Skeletal muscle tissue (tissue), 4 donors: Measurements from ENCODE around the gene DIS3L2. TPM values are rescaled to one million over a fixed set of nuclear protein-coding genes. Genes with fewer than 3 reads are reported as not detected.

ENCODE experiments used
- H3K27ac ChIP-seq: one replicate; pipeline ENCODE4 v1.7.0; 2013; ENCODE audit warnings: mild to moderate bottlenecking, low read depth, low read length, inconsistent platforms
- H3K27me3 ChIP-seq, 3 donors: one replicate each; pipeline ENCODE4 v1.7.0; 2013; ENCODE audit warnings: low read length in 3 of 3; ENCODE audit not compliant: control insufficient read depth in 3 of 3, insufficient read depth in 3 of 3
- H3K36me3 ChIP-seq, 3 donors: one replicate each; pipeline ENCODE4 v1.7.0; 2013; ENCODE audit warnings: low read length in 3 of 3; ENCODE audit not compliant: control insufficient read depth in 3 of 3, insufficient read depth in 3 of 3
- H3K4me1 ChIP-seq, 3 donors: one replicate each; pipeline ENCODE4 v1.7.0; 2013; ENCODE audit warnings: low read length in 3 of 3, mild to moderate bottlenecking in 3 of 3; ENCODE audit not compliant: control insufficient read depth in 3 of 3, insufficient read depth in 3 of 3
- H3K4me3 ChIP-seq, 3 donors: one replicate each; pipeline ENCODE4 v1.7.0; 2013; ENCODE audit warnings: low read length in 3 of 3
- H3K9ac ChIP-seq, 3 donors: one replicate each; pipeline ENCODE4 v1.7.0; 2013; ENCODE audit warnings: low read length in 3 of 3, mild to moderate bottlenecking in 3 of 3, moderate library complexity in 2 of 3, low read depth in 1 of 3
- H3K9me3 ChIP-seq, 3 donors: one replicate each; pipeline ENCODE4 v1.7.0; 2013; ENCODE audit warnings: low read length in 3 of 3; ENCODE audit not compliant: control insufficient read depth in 3 of 3
- total RNA-seq: library from RNA; depleted of rRNA; stranded (reverse); fragments of >200 nt; gene quantifications from one replicate; pipeline ENCODE4 v1.2.3, GENCODE V29; 2014
- donor health status: Osteomylitis.

DIS3L2 gene
- total RNA-seq, 1 donor from 2014 or later = 24.0 TPM

GRCh38 chr2:232001073-232001472 lies 39.6 kb downstream of the DIS3L2 start:
- Histone ChIP-seq H3K27me3 (no peaks in the 10 kb centered on the region), H3K27ac (no peak overlapping the region), H3K4me1 (peaks cover 0 to under 1% (median under 1%) of the 10 kb centered on the region in 3 donors), H3K9me3 (no peaks in the 10 kb centered on the region), H3K4me3 (no peak overlapping the region), H3K36me3 (no peaks in the 10 kb centered on the region), H3K9ac (no peak overlapping the region)

GRCh38 chr2:232006253-232006652 lies 44.7 kb downstream of the DIS3L2 start:
- no peaks in the 10 kb centered on the region for H3K4me1 ChIP-seq
- no peaks in the 10 kb centered on the region for H3K36me3 ChIP-seq
- H3K9ac ChIP-seq = no peak overlapping the region
- H3K9me3 ChIP-seq = no peaks in the 10 kb centered on the region
- H3K27ac ChIP-seq = no peak overlapping the region
- H3K4me3 ChIP-seq = no peak overlapping the region
- no peaks in the 10 kb centered on the region for H3K27me3 ChIP-seq

- Histone ChIP-seq H3K9me3 (no peaks in the 10 kb centered on the region), H3K4me1 (peaks cover 2 to 5% (median 4%) of the 10 kb centered on the region in 3 donors), H3K9ac (no peak overlapping the region)
These were observed 47.6 kb downstream of the DIS3L2 start for GRCh38 chr2:232008907-232009638.

GRCh38 chr2:232009639-232010274 lies 48.2 kb downstream of the DIS3L2 start:
- H3K4me3 ChIP-seq = no peak overlapping the region
- no peak overlapping the region for H3K9ac ChIP-seq
- H3K27ac ChIP-seq = no peak overlapping the region
- H3K36me3 ChIP-seq = no peaks in the 10 kb centered on the region
- no peaks in the 10 kb centered on the region for H3K9me3 ChIP-seq
- H3K4me1 ChIP-seq = peaks cover 4 to 9% (median 4%) of the 10 kb centered on the region in 3 donors
- no peaks in the 10 kb centered on the region for H3K27me3 ChIP-seq

More at GRCh38 chr2:232008907-232009638, 47.6 kb downstream of the DIS3L2 start:
- no peaks in the 10 kb centered on the region for H3K36me3 ChIP-seq
- no peak overlapping the region for H3K27ac ChIP-seq
- H3K27me3 ChIP-seq = no peaks in the 10 kb centered on the region
- H3K4me3 ChIP-seq = no peak overlapping the region

GRCh38 chr2:232013701-232014353 lies 52.3 kb downstream of the DIS3L2 start:
- Histone ChIP-seq H3K36me3 (peaks cover 0 to 9% (median 9%) of the 10 kb centered on the region in 3 donors), H3K4me1 (peaks cover 4 to 10% (median 4%) of the 10 kb centered on the region in 3 donors), H3K27me3 (no peaks in the 10 kb centered on the region), H3K4me3 (no peak overlapping the region), H3K27ac (no peak overlapping the region), H3K9me3 (no peaks in the 10 kb centered on the region), H3K9ac (no peak overlapping the region)

- peaks cover 4 to 10% (median 4%) of the 10 kb centered on the region in 3 donors for H3K4me1 ChIP-seq
- no peak overlapping the region for H3K9ac ChIP-seq
- peaks cover 0 to 9% (median 9%) of the 10 kb centered on the region in 3 donors for H3K36me3 ChIP-seq
- H3K9me3 ChIP-seq = no peaks in the 10 kb centered on the region
- H3K27ac ChIP-seq = no peak overlapping the region
- no peak overlapping the region for H3K4me3 ChIP-seq
- H3K27me3 ChIP-seq = no peaks in the 10 kb centered on the region
These were observed 53.2 kb downstream of the DIS3L2 start for GRCh38 chr2:232014681-232015080.

- Histone ChIP-seq H3K4me1 (peaks cover 4 to 10% (median 4%) of the 10 kb centered on the region in 3 donors), H3K9ac (no peak overlapping the region), H3K36me3 (peaks cover 9 to 10% (median 9%) of the 10 kb centered on the region in 3 donors), H3K4me3 (no peak overlapping the region), H3K27me3 (no peaks in the 10 kb centered on the region), H3K9me3 (no peaks in the 10 kb centered on the region), H3K27ac (no peak overlapping the region)
These were observed 56.7 kb downstream of the DIS3L2 start for GRCh38 chr2:232018181-232018580.

- no peaks in the 10 kb centered on the region for H3K9me3 ChIP-seq
- H3K9ac ChIP-seq = no peak overlapping the region
- no peak overlapping the region for H3K27ac ChIP-seq
- no peak overlapping the region for H3K4me3 ChIP-seq
- H3K36me3 ChIP-seq = peaks cover under 1 to 19% (median 10%) of the 10 kb centered on the region in 3 donors
- no peaks in the 10 kb centered on the region for H3K4me1 ChIP-seq
- no peaks in the 10 kb centered on the region for H3K27me3 ChIP-seq
These were observed 61.2 kb downstream of the DIS3L2 start for GRCh38 chr2:232022718-232023117.

GRCh38 chr2:232023426-232023825 lies 61.9 kb downstream of the DIS3L2 start:
- Histone ChIP-seq H3K4me3 (no peak overlapping the region), H3K27ac (no peak overlapping the region), H3K4me1 (peaks cover 0 to 3% (median 2%) of the 10 kb centered on the region in 3 donors), H3K36me3 (peaks cover 0 to 19% (median 9%) of the 10 kb centered on the region in 3 donors), H3K9me3 (no peaks in the 10 kb centered on the region), H3K9ac (no peak overlapping the region), H3K27me3 (no peaks in the 10 kb centered on the region)

GRCh38 chr2:232024457-232024856 lies 62.9 kb downstream of the DIS3L2 start:
- H3K9ac ChIP-seq = no peak overlapping the region
- H3K27ac ChIP-seq = no peak overlapping the region
- no peak overlapping the region for H3K4me3 ChIP-seq
- peaks cover 0 to 19% (median 9%) of the 10 kb centered on the region in 3 donors for H3K36me3 ChIP-seq
- H3K27me3 ChIP-seq = no peaks in the 10 kb centered on the region
- H3K9me3 ChIP-seq = no peaks in the 10 kb centered on the region
- peaks cover 0 to 5% (median 4%) of the 10 kb centered on the region in 3 donors for H3K4me1 ChIP-seq
